A172 (cell line): Measurements from ENCODE around the gene AFG1L. TPM values are rescaled to one million over a fixed set of nuclear protein-coding genes. Genes with fewer than 3 reads are reported as not detected.
A peak's percentile ranks its signal among the peaks of the same experiment; 100 is the strongest.
"Not testable (repeated sequence)": the region's sequence is repeated elsewhere in the genome, so short reads cannot be mapped to it uniquely, and the experiment has no call there.

Source experiments
- DNase-seq: peaks from one replicate; pipeline ENCODE4 v3.0.0-alpha.2; 2015; ENCODE audit warnings: low spot score
- total RNA-seq: library from RNA; depleted of rRNA; stranded (reverse); fragments of >200 nt; shearing (Covaris generic); gene quantifications from 2 replicates; pipeline ENCODE4 v1.2.3, GENCODE V29; 2014

The AFG1L gene
- total RNA-seq, 1 experiment from 2014 or later: 6.6 TPM

DNA sequence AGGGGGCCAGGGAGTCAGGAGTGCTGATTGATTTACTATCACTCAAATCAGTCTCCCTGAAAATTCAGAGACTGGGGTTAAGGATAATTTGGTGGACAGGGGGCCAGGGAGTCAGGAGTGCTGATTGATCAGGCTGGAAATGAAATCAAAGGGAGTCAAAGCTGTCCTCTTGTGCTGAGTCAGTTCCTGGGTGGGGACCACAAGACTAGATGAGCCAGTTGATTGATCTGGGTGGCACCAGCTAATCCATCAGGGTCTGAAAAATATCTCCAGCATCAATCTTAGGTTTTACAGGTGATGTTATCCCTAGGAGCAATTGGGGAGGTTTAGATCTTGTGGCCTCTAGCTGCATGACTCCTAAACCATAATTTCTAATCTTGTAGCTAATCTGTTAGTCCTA is 6.1 kb upstream of the AFG1L start:
- DNase-seq: no peak

GRCh38 chr6:108291091-108291490 is 3.8 kb upstream of the AFG1L start:
- DNase-seq: no peak

DNA sequence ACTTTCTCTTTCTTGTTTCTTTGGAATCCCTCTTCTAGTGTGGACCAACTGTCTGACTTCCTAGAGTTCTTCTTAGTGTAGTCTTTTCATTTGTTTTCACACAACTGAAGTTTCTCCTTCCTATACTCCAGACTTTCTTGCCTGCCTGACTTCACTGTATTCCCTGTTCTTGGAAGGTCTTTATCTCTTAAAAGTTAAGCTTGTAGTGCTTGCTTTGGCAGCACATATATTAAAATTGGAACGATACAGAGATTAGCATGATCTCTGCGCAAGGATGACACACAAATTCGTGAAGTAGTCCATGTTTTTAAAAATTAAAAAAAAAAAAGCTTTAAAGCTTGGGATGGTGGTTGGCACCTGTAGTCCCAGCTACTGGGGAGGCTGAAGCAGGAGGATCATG is 2.3 kb upstream of the AFG1L start:
- DNase-seq: not testable (repeated sequence)

- DNase-seq: no peak
These were observed 1.1 kb upstream of the AFG1L start for GRCh38 chr6:108293527-108294296.

- no peak for DNase-seq
These were observed 542 bp upstream of the AFG1L start for GRCh38 chr6:108294297-108294726.

- no peak for DNase-seq
These were observed 822 bp downstream of the AFG1L start for GRCh38 chr6:108295676-108296075.

- no peak for DNase-seq
These were observed 7.5 kb downstream of the AFG1L start for GRCh38 chr6:108302386-108302785.

DNA sequence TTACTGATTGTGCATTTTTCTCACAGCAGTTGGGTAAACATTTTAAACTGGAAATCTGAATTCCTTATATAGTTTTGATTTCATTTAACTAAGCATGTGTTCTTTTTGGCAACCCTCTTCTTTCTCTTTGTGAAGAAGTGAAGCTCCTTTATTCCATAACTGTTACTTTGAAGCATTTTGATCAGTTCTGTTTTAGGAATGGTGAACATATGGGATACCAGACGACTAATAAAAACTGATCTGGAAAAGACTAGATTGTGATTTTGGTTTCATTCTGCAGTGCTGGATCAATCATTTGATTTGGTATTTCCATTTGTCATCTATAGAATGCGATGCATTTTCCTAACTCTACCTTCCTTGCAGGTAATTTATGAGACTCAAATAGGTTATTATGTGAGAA is 9.8 kb downstream of the AFG1L start:
- DNase-seq: no peak

DNA sequence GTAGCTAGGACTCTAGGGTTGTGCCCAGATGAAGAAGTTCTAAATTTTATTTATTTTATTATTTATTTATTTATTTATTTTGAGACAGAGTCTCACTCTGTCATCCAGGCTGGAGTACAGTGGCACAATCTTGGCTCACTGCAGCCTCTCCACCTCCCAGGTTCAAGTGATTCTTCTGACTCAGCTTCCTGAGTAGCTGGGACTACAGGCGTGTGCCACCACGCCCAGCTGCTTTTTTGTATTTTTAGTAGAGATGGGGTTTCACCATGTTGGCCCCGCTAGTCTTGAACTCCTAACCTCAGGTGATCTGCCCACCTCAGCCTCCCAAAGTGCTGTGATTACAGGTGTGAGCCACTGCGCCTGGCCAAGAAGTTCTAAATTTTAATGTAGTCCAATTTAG is 13.8 kb downstream of the AFG1L start:
- DNase-seq: peak; percentile 9

DNA sequence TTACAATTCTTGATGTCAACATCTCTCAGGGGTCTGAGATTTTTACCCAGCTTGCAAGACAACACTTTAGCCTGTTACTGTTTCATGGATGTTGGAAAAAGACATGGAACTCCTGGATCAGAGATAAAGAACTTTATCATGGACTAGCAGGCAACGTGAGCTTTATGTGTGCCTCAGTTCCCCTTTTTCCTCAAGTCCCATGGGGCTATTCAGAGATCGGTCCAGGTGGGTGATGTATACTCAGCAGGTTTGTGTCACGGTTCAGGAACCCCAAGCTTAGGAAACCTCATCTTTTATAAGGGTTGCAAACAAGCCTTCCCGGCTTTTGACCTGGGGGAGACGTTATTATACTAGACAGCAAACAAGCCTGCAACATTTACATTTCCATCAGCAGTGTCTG is 15.0 kb downstream of the AFG1L start:
- no peak for DNase-seq

- DNase-seq: no peak
These were observed 17.8 kb downstream of the AFG1L start for GRCh38 chr6:108312605-108313004.

- no peak for DNase-seq
These were observed 26.4 kb downstream of the AFG1L start for GRCh38 chr6:108321253-108321747.

GRCh38 chr6:108322728-108323127 is 27.9 kb downstream of the AFG1L start:
- DNase-seq: no peak

DNA sequence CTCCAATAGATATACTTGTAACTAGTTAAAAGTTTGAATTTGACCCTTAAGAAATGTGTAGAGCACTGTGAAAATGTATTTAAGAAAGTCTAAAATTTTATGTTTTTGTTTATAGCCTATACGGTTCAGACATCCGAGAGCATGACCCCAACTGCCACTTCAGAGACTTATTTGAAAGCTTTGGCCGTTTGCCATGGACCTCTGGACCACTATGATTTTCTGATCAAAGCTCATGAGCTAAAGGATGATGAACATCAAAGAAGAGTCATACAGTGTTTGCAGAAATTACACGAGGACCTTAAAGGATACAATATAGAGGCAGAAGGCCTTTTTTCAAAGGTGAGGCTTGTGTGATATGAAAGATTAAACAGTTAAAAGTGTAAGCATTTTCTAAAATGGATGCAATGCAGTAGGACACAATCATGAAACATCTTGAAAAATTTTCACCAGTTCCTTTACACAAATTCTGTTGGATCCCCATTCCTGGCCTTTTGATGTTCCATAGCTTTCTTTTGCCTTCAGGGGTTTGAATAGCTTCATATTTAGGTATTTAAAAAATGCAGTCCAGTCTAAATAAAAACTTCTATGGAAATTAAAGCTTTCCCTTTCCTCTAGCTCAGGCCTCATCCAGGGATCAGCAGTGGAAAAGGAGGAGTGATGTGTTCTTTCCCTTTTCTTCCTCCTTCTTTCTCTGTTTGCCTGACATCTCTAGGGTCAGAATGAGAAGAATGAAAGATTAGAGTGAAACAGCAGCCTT is 29.0 kb downstream of the AFG1L start:
- no peak for DNase-seq

DNA sequence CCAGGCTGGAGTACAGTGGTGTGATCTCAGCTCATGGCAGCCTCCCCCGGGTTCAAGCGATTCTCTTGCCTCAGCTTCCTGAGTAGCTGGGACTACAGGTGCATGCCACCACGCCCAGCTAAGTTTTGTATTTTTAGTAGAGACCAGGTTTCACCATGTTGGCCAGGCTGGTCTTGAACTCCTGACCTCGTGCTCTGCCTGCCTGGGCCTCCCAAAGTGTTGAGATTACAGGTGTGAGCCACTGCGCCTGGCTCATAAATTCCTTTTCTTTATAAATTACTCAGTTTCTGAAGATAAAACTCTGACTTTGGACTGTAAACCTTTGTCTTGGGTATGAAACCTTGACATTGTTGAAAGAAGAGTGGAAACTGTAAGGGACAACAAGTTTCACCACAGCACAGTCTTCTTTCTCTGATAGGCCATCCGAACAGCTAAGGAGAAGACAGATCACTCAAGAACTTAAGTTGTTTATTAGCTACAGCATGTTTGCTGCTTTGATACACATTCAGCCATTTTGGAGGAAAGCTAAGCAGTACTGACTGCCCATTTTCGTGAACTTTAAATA is 35.4 kb downstream of the AFG1L start:
- DNase-seq: not testable (repeated sequence)

GRCh38 chr6:108330806-108331205 is 36.0 kb downstream of the AFG1L start:
- no peak for DNase-seq

DNA sequence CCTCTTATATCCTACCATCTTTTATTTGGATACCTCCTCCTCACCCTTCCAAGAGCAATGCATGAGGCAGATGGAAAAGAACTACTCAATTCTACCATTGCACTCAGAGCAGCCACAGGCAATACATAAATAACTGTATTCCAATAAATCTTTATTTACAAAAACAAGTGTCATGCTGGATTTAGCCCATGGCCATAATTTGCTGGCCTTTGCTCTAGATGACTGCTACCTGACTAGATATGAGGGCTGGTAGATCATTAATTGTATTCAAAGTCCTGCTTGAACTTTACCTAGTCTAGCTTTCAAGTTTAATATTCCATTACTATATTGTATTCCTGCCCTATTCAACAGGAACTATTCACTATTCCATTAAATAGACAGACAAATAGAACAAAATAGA is 37.1 kb downstream of the AFG1L start:
- DNase-seq: no peak

GRCh38 chr6:108336971-108337370 is 42.1 kb downstream of the AFG1L start:
- DNase-seq: no peak

DNA sequence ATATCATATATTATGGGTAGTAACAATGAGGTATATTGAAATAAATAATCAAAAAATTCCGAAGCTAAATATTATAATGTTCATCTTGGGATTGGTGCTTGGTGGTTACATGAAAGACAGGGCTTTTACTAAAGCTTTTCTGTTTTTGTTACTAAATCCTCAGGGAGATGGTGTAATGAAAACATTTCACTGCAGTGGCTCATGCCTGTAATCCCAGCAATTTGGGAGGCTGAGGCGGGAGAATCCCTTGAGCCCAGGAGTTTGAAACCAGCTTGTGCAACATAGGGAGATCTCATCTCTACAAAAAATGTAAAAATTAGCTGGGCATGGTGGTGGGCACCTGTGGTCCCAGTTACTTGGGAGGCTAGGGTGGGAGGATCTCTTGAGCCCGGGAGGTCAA is 42.9 kb downstream of the AFG1L start:
- no peak for DNase-seq

GRCh38 chr6:108341372-108341771 is 46.5 kb downstream of the AFG1L start:
- DNase-seq: no peak

DNA sequence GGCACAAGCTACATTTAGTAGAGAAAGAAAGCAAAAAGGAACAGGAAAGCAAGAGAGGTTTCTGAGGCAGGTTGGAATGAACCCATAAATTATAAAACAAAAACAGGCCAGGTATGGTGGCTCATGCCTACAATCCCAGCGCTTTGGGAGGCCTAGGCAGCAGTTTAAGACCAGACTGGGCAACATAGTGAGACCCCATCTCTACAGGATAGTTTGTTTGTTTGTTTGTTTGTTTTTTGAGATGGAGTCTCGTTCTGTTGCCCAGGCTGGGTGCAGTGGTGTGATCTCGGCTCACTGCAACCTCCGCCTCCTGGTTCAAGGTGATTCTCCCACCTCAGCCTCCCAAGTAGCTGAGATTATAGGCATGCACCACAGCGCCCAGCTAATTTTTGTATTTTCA is 49.0 kb downstream of the AFG1L start:
- DNase-seq: no peak

DNA sequence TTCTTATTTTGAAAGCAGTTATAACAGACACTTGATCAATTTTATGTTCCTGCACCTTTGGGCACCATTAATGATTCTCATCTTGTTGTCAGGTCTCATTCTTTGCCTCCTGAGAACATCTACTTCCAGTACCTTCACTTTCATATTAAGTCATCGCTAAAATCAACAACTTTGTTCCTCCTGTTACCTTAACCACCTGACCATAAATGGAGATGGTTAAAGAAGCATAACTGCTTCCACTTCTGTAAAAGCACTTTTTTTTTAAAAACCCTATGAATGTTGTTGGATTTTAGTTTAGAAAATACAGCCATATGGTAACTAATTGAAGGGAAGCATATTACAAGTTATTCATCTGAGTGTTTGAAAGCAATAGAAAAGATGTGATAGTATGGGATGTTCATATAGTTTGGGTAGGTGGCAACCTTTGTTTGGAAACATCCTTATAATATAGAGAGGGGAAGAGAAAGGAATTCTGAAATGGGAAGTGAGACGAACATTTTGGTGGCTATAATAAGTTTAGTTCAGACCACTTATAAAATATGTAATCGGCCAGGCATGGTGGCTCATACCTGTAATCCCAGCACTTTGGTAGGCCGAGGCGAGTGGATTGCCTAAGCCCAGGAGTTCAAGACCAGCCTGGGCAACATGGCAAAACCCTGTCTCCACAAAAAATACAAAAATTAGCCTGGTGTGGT is 53.9 kb downstream of the AFG1L start:
- no peak for DNase-seq
